Measurements from ENCODE around the gene RAB11A.

- no peak for TF ChIP-seq EZH2phosphoT487 (IDR thresholded peaks at IDR 0.05; ENCODE audit: low read depth)
- no peak for TF ChIP-seq CTCF (IDR thresholded peaks at IDR 0.05; ENCODE audit: low read depth, low read length)
These were observed 2.0 kb upstream of the RAB11A start for GRCh38 chr15:65867244-65867643.
